ENCODE results near the gene MAEL. TPM values are rescaled to one million over a fixed set of nuclear protein-coding genes. Genes with fewer than 3 reads are reported as not detected.

The MAEL gene
- total and polyA plus RNA-seq, 9 donors, result 0.20 to 0.46 (median 0.34) TPM; not detected in 6

DNA sequence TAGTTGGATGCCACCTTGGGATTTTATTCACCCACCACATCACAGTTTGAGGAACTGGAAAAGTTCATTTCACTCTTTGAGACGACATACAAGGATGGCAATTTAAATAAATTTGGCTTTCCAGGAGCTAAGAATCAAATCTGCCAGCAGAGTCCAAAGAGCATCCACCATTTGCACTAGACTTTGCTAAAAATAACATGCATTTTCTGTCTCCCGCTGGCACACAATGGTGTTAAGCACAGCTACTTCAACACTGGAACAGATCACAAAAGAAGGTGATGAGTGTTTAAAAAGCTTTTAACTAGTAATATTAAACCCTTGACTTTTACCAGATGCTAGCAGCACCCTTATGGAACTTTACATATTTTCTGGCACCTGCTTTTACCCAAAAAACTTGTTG, 44.6 kb downstream of the MAEL start:
- H3K4me1 ChIP-seq (ENCODE audit: insufficient read depth), result no peaks in the 10 kb centered on the region
- intact Hi-C loops (cut with DNase I), result no loop called here
- DNase-seq, result no peak
- 55 to 64% (median 63%) methylated on average over 2 of the region's 2 CpGs for whole genome bisulfite sequencing, 3 donors
- H3K9me3 ChIP-seq, result no peaks in the 10 kb centered on the region
- H3K4me3 ChIP-seq, result no peak overlapping the region
- H3K27me3 ChIP-seq, result no peaks in the 10 kb centered on the region
- no peaks in the 10 kb centered on the region for H3K36me3 ChIP-seq
- no peak overlapping the region for H3K27ac ChIP-seq
- TF ChIP-seq POLR2A (IDR thresholded peaks at IDR 0.05), result no peak
- TF ChIP-seq, protein P1, sequence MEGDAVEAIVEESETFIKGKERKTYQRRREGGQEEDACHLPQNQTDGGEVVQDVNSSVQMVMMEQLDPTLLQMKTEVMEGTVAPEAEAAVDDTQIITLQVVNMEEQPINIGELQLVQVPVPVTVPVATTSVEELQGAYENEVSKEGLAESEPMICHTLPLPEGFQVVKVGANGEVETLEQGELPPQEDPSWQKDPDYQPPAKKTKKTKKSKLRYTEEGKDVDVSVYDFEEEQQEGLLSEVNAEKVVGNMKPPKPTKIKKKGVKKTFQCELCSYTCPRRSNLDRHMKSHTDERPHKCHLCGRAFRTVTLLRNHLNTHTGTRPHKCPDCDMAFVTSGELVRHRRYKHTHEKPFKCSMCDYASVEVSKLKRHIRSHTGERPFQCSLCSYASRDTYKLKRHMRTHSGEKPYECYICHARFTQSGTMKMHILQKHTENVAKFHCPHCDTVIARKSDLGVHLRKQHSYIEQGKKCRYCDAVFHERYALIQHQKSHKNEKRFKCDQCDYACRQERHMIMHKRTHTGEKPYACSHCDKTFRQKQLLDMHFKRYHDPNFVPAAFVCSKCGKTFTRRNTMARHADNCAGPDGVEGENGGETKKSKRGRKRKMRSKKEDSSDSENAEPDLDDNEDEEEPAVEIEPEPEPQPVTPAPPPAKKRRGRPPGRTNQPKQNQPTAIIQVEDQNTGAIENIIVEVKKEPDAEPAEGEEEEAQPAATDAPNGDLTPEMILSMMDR (IDR thresholded peaks at IDR 0.05), result no peak
- no peak for TF ChIP-seq EP300 (IDR thresholded peaks at IDR 0.05)

DNA sequence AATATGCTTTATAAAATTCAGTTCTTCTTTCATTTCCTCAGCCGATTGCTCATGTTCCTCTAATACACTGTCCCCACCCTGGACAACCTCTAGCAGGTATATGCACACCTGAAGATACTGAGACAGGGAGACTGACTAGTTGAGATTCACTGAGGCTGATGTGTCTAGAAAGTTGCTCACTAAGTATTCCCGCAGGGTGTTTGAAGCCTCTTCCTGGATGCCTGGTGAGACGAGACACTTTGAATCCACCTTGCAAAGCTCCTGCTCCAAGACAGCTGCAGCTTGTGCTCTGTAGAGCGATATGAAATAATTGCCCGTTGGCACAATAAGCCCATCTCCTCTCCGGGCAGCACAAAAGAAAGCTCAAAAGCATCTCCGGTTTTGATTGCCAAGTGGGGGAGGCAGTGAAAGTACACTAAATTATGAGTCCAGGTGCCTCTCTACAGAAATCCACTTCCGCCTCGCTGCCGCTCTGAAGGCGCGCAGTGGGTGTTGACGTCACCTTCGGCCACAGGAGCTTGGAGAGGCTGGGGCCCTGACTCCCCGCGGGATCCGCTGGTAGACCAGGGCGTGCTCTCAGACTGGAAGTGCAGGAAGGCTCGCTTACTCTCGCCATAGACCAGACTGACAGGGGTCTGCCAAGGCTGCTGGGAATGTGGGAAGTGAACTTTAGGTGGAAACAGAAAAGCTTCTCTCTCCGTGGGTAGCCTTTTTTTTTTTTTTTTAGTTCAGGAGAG, 54.8 kb downstream of the MAEL start:
- no peak for TF ChIP-seq POLR2A (IDR thresholded peaks at IDR 0.05)
- 4 to 21% (median 14%) methylated on average over 21 of the region's 21 CpGs for WGBS, 3 donors

DNA sequence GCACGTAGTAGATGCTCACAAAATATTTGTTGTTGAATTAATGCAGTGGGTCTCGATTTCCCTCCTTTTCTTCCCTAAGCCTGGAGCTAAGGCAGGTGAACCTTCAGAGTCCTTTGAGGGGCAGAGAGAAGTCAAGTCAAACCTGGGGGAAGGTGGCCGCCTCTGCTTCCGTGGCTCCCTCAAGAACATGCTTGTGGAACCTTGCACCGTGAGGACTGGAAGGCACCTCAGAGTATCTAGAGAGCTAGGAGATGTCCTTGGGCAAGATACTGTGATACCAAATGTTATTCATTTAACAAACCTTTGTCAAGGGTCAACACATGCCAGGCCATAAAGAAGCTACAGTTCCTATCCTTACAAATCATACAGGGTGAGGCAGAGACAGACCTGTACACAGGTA, 62.8 kb downstream of the MAEL start:
- Histone ChIP-seq H3K36me3 (no peaks in the 10 kb centered on the region), H3K27ac (no peak overlapping the region), H3K27me3 (no peaks in the 10 kb centered on the region), H3K9me3 (no peaks in the 10 kb centered on the region), H3K4me1 (ENCODE audit: insufficient read depth) (no peaks in the 10 kb centered on the region), H3K4me3 (no peak overlapping the region)
- TF ChIP-seq, protein P1 (IDR thresholded peaks at IDR 0.05), result no peak
- TF ChIP-seq EP300 (IDR thresholded peaks at IDR 0.05), result no peak
- TF ChIP-seq POLR2A (IDR thresholded peaks at IDR 0.05), result no peak
- WGBS, 3 donors, result 91 to 99% (median 92%) methylated on average over 5 of the region's 5 CpGs
- intact Hi-C loops (cut with DNase I), result loop anchor here in 1 of 4 donors (10.0 kb wide), 1 partner anchor 1117 kb away; no protein-coding TSS in a partner anchor
- DNase-seq, result no peak

More for the DNA sequence above, 54.8 kb downstream of the MAEL start:
- no peaks in the 10 kb centered on the region for H3K36me3 ChIP-seq
- H3K9me3 ChIP-seq, result no peaks in the 10 kb centered on the region
- no peak overlapping the region for H3K27ac ChIP-seq
- peak overlapping the region; percentile 26 for H3K4me3 ChIP-seq
- intact Hi-C loops (cut with DNase I), result no loop called here
- no peaks in the 10 kb centered on the region for H3K27me3 ChIP-seq
- peaks cover 3% of the 10 kb centered on the region for H3K4me1 ChIP-seq (ENCODE audit: insufficient read depth)
- peak; percentile 22 to 53 (median 37) for DNase-seq

DNA sequence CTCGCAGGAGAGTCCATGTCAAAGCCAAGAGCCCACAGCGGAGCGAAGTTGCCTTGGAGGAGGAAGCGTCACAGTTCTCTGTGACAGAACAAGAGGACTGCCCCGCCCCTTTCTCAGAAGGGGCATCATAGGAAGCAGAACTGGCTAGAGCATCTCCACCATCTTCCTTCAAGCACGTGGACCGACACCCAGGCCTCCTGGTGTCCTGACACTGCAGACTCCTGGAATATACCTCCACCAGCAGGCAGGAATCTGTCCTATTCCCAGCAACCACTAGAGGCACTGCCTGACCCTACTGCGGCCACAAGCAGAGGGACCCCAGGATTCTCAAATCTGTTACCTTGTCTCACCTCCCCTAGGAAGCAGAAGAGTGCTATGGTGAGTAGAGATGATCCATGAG, 63.3 kb downstream of the MAEL start:
- no peaks in the 10 kb centered on the region for H3K27me3 ChIP-seq
- no peak overlapping the region for H3K4me3 ChIP-seq
- H3K27ac ChIP-seq, result no peak overlapping the region
- WGBS, 3 donors, result 66 to 75% (median 70%) methylated on average over 8 of the region's 8 CpGs
- intact Hi-C loops (cut with DNase I), result loop anchor here in 1 of 4 donors (10.0 kb wide), 1 partner anchor 1118 kb away; no protein-coding TSS in a partner anchor
- TF ChIP-seq, protein P1 (IDR thresholded peaks at IDR 0.05), result no peak
- no peak for TF ChIP-seq POLR2A (IDR thresholded peaks at IDR 0.05)
- TF ChIP-seq EP300 (IDR thresholded peaks at IDR 0.05), result no peak
- no peaks in the 10 kb centered on the region for H3K9me3 ChIP-seq
- H3K4me1 ChIP-seq (ENCODE audit: insufficient read depth), result no peaks in the 10 kb centered on the region
- no peak for DNase-seq
- no peaks in the 10 kb centered on the region for H3K36me3 ChIP-seq

DNA sequence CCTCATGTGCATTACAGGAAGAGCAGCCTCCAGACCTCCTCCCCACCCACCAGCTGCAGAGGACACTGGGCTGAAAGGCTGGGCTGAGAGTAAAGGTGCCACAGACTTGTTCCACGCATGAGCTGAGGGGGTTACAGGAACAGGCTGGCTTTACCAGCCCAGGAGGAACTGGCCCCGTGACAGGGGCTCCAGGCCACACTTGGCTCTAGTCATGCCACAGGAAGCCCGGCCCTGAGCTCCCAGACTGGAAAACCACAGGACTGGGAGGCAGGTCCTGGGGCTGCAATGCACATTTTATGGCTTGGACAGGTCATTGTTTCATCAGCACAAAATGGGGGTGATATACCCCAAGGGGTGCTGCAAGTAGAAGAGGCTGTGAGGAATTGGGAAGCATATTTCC, 65.5 kb downstream of the MAEL start:
- Histone ChIP-seq H3K4me1 (ENCODE audit: insufficient read depth) (no peaks in the 10 kb centered on the region), H3K4me3 (no peak overlapping the region), H3K27ac (no peak overlapping the region), H3K36me3 (no peaks in the 10 kb centered on the region), H3K27me3 (no peaks in the 10 kb centered on the region), H3K9me3 (no peaks in the 10 kb centered on the region)
- intact Hi-C loops (cut with DNase I), result loop anchor here in 1 of 4 donors (10.0 kb wide), 1 partner anchor 1120 kb away; no protein-coding TSS in a partner anchor
- TF ChIP-seq EP300 (IDR thresholded peaks at IDR 0.05), result no peak
- TF ChIP-seq POLR2A (IDR thresholded peaks at IDR 0.05), result no peak
- TF ChIP-seq, protein P1 (IDR thresholded peaks at IDR 0.05), result no peak
- 69 to 72% (median 72%) methylated on average over 3 of the region's 3 CpGs for WGBS, 3 donors
- no peak for DNase-seq
